Measurements from ENCODE around the gene BABAM2.

The BABAM2 gene

DNA sequence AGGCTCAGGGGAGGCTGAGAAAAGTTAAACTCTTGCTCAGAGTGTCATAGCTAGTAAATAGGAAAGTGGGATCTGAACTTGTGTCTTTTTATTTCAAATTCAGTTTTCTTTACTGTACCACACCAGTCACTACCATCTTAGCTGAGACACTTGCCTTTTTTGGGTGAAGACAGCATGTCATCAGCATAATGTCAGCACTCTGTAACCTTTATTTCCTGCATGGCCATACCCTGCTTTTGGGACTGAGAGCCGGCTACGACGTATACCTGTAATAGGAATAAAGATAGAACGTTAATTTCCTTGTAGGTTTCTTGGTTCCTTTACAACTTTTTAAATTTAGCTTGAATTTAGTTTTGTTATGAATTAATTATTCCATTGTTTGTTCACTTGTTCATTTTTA is 202.8 kb downstream of the BABAM2 start:
- Histone ChIP-seq H3K4me3 (ENCODE audit: control insufficient read depth in 1 of 7, extremely low read depth in 1 of 7, insufficient read depth in 4 of 7, low read depth in 2 of 7, low read length in 6 of 7) (no peak overlapping the region), H3K36me3 (ENCODE audit: control insufficient read depth in 4 of 4, insufficient read depth in 4 of 4, low read length in 3 of 4) (no peaks in the 10 kb centered on the region), H3K9me3 (ENCODE audit: control extremely low read depth in 1 of 5, control insufficient read depth in 4 of 5, insufficient read depth in 2 of 5, low read depth in 1 of 5, low read length in 4 of 5) (no peaks in the 10 kb centered on the region), H3K4me1 (ENCODE audit: control extremely low read depth in 1 of 4, control insufficient read depth in 4 of 4, insufficient read depth in 4 of 4, low read length in 3 of 4) (no peaks in the 10 kb centered on the region), H3K27me3 (replicated peaks in 2 of 5; ENCODE audit: control insufficient read depth in 4 of 5, insufficient read depth in 5 of 5, low read length in 4 of 5) (no peaks in the 10 kb centered on the region), H3K27ac (ENCODE audit: insufficient read depth in 1 of 2, low read depth in 1 of 2, low read length in 2 of 2, poor library complexity in 1 of 2, severe bottlenecking in 2 of 2) (no peak overlapping the region)
- no peak for DNase-seq
- POLR2A ChIA-PET: no interaction called here
- no CpG with 5 or more reads among the region's 4 CpGs for WGBS (ENCODE audit: insufficient coverage)
- CTCF ChIA-PET: interaction anchor here (0.9 kb wide), 1 partner anchor 10 kb away, joined by 3 read pairs; no protein-coding TSS in a partner anchor

DNA sequence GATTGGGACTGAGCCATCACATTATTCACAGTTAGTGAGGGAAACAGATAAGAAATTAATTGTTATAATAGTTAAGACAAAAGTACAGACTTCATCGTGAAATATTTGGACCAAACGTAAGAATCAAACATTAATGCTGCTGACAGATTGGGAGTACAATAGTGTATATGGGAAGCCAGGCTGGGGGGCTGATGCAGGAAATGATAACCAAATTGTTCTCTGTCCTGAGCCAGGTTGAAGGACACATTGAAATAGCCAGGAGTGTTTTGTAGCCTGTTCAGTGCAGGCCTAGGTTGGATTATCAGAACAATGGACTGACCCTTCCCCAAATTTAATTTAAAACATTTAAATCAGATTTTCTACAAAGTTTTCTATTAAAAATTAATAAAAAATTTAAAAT is 203.2 kb downstream of the BABAM2 start:
- Histone ChIP-seq H3K36me3 (ENCODE audit: control insufficient read depth in 4 of 4, insufficient read depth in 4 of 4, low read length in 3 of 4) (no peaks in the 10 kb centered on the region), H3K9me3 (ENCODE audit: control extremely low read depth in 1 of 5, control insufficient read depth in 4 of 5, insufficient read depth in 2 of 5, low read depth in 1 of 5, low read length in 4 of 5) (no peaks in the 10 kb centered on the region), H3K4me3 (ENCODE audit: control insufficient read depth in 1 of 7, extremely low read depth in 1 of 7, insufficient read depth in 4 of 7, low read depth in 2 of 7, low read length in 6 of 7) (no peak overlapping the region), H3K27me3 (replicated peaks in 2 of 5; ENCODE audit: control insufficient read depth in 4 of 5, insufficient read depth in 5 of 5, low read length in 4 of 5) (no peaks in the 10 kb centered on the region), H3K27ac (ENCODE audit: insufficient read depth in 1 of 2, low read depth in 1 of 2, low read length in 2 of 2, poor library complexity in 1 of 2, severe bottlenecking in 2 of 2) (no peak overlapping the region), H3K4me1 (ENCODE audit: control extremely low read depth in 1 of 4, control insufficient read depth in 4 of 4, insufficient read depth in 4 of 4, low read length in 3 of 4) (no peaks in the 10 kb centered on the region)
- CTCF ChIA-PET: interaction anchor here (0.9 kb wide), 1 partner anchor 9 kb away, joined by 3 read pairs; no protein-coding TSS in a partner anchor
- DNase-seq: no peak
- WGBS (ENCODE audit: insufficient coverage): 100% methylated on average over 2 of the region's 2 CpGs
- POLR2A ChIA-PET: no interaction called here

DNA sequence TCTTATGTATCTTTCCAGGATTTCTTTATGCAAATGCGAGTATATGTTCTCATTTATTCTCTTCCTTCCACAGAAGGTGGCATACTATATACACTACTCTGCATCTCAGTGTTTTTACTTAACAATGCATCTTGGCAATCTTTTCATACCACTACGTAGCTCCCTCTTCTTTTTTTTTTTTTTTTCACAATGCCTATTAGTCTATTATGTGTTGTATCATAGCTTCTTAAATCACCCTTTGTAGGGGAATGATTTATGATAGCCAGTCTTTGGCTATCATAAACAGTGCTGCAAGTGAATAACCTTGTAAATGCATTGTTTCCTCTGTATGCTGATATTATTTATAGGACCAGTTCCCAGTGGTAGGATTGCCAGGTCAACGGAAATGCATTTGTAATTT is 204.2 kb downstream of the BABAM2 start:
- CTCF ChIA-PET: interaction anchor here (0.8 kb wide), 1 partner anchor 296 kb away, joined by 3 read pairs; no protein-coding TSS in a partner anchor
- Histone ChIP-seq H3K9me3 (ENCODE audit: control extremely low read depth in 1 of 5, control insufficient read depth in 4 of 5, insufficient read depth in 2 of 5, low read depth in 1 of 5, low read length in 4 of 5) (no peaks in the 10 kb centered on the region), H3K4me3 (ENCODE audit: control insufficient read depth in 1 of 7, extremely low read depth in 1 of 7, insufficient read depth in 4 of 7, low read depth in 2 of 7, low read length in 6 of 7) (no peak overlapping the region), H3K27ac (ENCODE audit: insufficient read depth in 1 of 2, low read depth in 1 of 2, low read length in 2 of 2, poor library complexity in 1 of 2, severe bottlenecking in 2 of 2) (no peak overlapping the region), H3K4me1 (ENCODE audit: control extremely low read depth in 1 of 4, control insufficient read depth in 4 of 4, insufficient read depth in 4 of 4, low read length in 3 of 4) (no peaks in the 10 kb centered on the region), H3K36me3 (ENCODE audit: control insufficient read depth in 4 of 4, insufficient read depth in 4 of 4, low read length in 3 of 4) (no peaks in the 10 kb centered on the region), H3K27me3 (replicated peaks in 2 of 5; ENCODE audit: control insufficient read depth in 4 of 5, insufficient read depth in 5 of 5, low read length in 4 of 5) (no peaks in the 10 kb centered on the region)
- 100% methylated on average over 1 of the region's 3 CpGs for WGBS (ENCODE audit: insufficient coverage)
- no peak for DNase-seq
- POLR2A ChIA-PET: no interaction called here

DNA sequence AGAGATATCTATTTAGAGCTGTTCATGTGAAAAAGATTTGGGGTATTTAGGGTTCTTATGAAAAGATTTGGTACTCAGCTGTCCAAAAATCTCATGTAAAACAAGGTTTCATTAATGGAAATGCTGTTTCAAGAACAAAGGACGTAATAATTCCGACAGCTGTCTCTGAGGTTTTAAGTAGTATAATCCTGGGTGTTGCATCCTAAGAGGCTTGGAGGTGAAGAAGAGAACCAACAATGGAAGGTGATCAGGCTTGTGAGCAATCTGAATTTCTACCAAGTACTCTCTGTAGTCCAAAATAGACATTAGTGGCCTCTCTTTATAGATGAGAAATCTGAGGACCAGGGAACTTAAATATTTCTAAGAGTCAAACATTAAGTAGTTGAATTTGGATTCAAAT is 205.1 kb downstream of the BABAM2 start:
- Histone ChIP-seq H3K27ac (ENCODE audit: insufficient read depth in 1 of 2, low read depth in 1 of 2, low read length in 2 of 2, poor library complexity in 1 of 2, severe bottlenecking in 2 of 2) (no peak overlapping the region), H3K4me3 (ENCODE audit: control insufficient read depth in 1 of 7, extremely low read depth in 1 of 7, insufficient read depth in 4 of 7, low read depth in 2 of 7, low read length in 6 of 7) (no peak overlapping the region), H3K9me3 (ENCODE audit: control extremely low read depth in 1 of 5, control insufficient read depth in 4 of 5, insufficient read depth in 2 of 5, low read depth in 1 of 5, low read length in 4 of 5) (no peaks in the 10 kb centered on the region), H3K27me3 (replicated peaks in 2 of 5; ENCODE audit: control insufficient read depth in 4 of 5, insufficient read depth in 5 of 5, low read length in 4 of 5) (no peaks in the 10 kb centered on the region), H3K4me1 (ENCODE audit: control extremely low read depth in 1 of 4, control insufficient read depth in 4 of 4, insufficient read depth in 4 of 4, low read length in 3 of 4) (no peaks in the 10 kb centered on the region), H3K36me3 (ENCODE audit: control insufficient read depth in 4 of 4, insufficient read depth in 4 of 4, low read length in 3 of 4) (no peaks in the 10 kb centered on the region)
- WGBS (ENCODE audit: insufficient coverage): 100% methylated on average over 2 of the region's 2 CpGs
- CTCF ChIA-PET: interaction anchor here (0.7 to 1.1 kb wide), 2 partner anchors 238 to 392 kb away, joined by 3 to 4 read pairs; no protein-coding TSS in a partner anchor
- DNase-seq: no peak
- POLR2A ChIA-PET: no interaction called here

DNA sequence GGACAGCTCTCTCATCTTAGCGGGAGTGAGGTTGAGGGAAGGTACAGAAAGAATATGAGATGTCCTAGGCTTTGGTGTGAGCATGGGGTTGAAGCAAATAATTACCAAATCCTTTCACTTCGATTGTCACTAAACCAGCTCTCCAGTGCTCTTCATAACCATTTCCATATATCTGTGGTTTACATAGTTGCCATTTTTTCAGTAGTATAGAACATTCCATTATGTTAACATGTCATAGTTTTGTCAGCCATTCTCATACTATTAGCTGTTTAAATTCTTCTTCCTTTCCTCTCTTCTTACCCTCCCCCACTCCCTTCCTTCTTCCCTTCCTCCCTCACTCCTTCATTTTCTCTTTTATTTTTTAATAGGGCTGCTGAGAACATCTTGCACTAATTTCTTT is 205.9 kb downstream of the BABAM2 start:
- CTCF ChIA-PET: interaction anchor here (0.6 to 1.8 kb wide), 4 partner anchors 20 to 393 kb away, joined by 3 read pairs; no protein-coding TSS in a partner anchor
- WGBS (ENCODE audit: insufficient coverage): no CpG with 5 or more reads among the region's 2 CpGs
- POLR2A ChIA-PET: interaction anchor here (0.6 kb wide), 1 partner anchor 231 kb away, joined by 3 read pairs; no protein-coding TSS in a partner anchor

DNA sequence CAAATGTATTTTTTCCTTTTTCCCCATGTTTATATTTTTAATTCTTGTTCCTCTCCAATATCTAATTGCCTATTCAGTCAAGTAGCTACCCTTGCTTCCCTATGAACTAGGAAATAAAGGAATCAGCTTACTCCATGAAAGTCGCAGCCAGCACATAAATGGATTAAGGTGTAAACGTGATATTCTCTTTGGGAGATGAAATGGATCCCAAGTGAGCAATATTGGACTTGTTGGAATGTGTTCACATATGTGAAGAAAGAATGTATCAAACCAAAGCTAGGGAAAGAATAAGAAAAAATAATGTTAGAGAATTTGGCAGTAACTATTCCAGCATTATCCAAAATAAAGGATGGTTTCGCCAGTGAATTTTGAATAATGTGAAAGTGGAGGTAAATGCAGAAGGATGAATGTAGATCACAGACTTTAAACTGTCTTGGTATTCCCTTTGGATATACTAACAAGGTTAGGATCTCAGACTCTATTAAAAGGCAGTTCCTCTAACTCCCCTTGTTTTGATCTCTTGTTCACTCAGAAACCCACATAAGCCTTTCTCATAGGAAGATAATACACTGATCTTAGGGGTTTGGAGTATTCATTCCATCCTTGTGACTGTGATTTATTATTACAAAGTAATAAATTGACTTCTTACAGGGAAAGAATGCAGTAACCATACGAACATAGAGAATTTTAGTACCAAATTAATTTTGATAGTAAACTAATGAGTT is 208.1 kb downstream of the BABAM2 start:
- peaks cover 0 to 11% (median 4%) of the 10 kb centered on the region in 4 experiments for H3K4me1 ChIP-seq (ENCODE audit: control extremely low read depth in 1 of 4, control insufficient read depth in 4 of 4, insufficient read depth in 4 of 4, low read length in 3 of 4)
- H3K9me3 ChIP-seq (ENCODE audit: control extremely low read depth in 1 of 5, control insufficient read depth in 4 of 5, insufficient read depth in 2 of 5, low read depth in 1 of 5, low read length in 4 of 5): no peaks in the 10 kb centered on the region
- no peaks in the 10 kb centered on the region for H3K36me3 ChIP-seq (ENCODE audit: control insufficient read depth in 4 of 4, insufficient read depth in 4 of 4, low read length in 3 of 4)
- ChIA-PET CTCF (interaction anchor here (1.8 kb wide), 1 partner anchor 17 kb away, joined by 3 read pairs; no protein-coding TSS in a partner anchor), POLR2A (no interaction called here)
- no peak overlapping the region for H3K4me3 ChIP-seq (ENCODE audit: control insufficient read depth in 1 of 7, extremely low read depth in 1 of 7, insufficient read depth in 4 of 7, low read depth in 2 of 7, low read length in 6 of 7)
- WGBS (ENCODE audit: insufficient coverage): 100% methylated on average over 2 of the region's 4 CpGs
- H3K27me3 ChIP-seq (replicated peaks in 2 of 5; ENCODE audit: control insufficient read depth in 4 of 5, insufficient read depth in 5 of 5, low read length in 4 of 5): no peaks in the 10 kb centered on the region
- H3K27ac ChIP-seq (ENCODE audit: insufficient read depth in 1 of 2, low read depth in 1 of 2, low read length in 2 of 2, poor library complexity in 1 of 2, severe bottlenecking in 2 of 2): no peak overlapping the region
- no peak for DNase-seq

More for the DNA sequence above, 205.9 kb downstream of the BABAM2 start:
- no peaks in the 10 kb centered on the region for H3K27me3 ChIP-seq (replicated peaks in 2 of 5; ENCODE audit: control insufficient read depth in 4 of 5, insufficient read depth in 5 of 5, low read length in 4 of 5)
- H3K4me3 ChIP-seq (ENCODE audit: control insufficient read depth in 1 of 7, extremely low read depth in 1 of 7, insufficient read depth in 4 of 7, low read depth in 2 of 7, low read length in 6 of 7): no peak overlapping the region
- no peaks in the 10 kb centered on the region for H3K4me1 ChIP-seq (ENCODE audit: control extremely low read depth in 1 of 4, control insufficient read depth in 4 of 4, insufficient read depth in 4 of 4, low read length in 3 of 4)
- H3K27ac ChIP-seq (ENCODE audit: insufficient read depth in 1 of 2, low read depth in 1 of 2, low read length in 2 of 2, poor library complexity in 1 of 2, severe bottlenecking in 2 of 2): no peak overlapping the region
- no peak for DNase-seq
- no peaks in the 10 kb centered on the region for H3K36me3 ChIP-seq (ENCODE audit: control insufficient read depth in 4 of 4, insufficient read depth in 4 of 4, low read length in 3 of 4)
- no peaks in the 10 kb centered on the region for H3K9me3 ChIP-seq (ENCODE audit: control extremely low read depth in 1 of 5, control insufficient read depth in 4 of 5, insufficient read depth in 2 of 5, low read depth in 1 of 5, low read length in 4 of 5)

DNA sequence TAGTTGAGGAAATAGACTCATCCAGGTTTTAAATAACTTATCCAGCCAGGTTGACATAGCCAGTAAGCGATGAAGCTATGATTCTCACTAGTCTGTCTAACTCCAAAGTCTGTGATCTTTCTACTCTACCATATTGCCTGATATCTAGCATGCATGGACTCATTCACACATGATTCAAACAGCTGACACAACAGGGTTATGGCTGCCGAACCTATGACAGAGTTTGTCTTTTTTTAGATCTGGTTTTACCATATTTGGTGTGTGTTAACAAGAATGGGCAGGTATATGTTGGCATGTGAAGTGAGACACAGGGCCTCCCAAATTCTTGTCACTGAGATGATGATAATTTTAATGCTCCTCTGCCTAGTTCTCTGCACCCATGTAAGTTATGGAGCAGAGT is 210.6 kb downstream of the BABAM2 start:
- Histone ChIP-seq H3K36me3 (ENCODE audit: control insufficient read depth in 4 of 4, insufficient read depth in 4 of 4, low read length in 3 of 4) (no peaks in the 10 kb centered on the region), H3K27ac (ENCODE audit: insufficient read depth in 1 of 2, low read depth in 1 of 2, low read length in 2 of 2, poor library complexity in 1 of 2, severe bottlenecking in 2 of 2) (no peak overlapping the region), H3K9me3 (ENCODE audit: control extremely low read depth in 1 of 5, control insufficient read depth in 4 of 5, insufficient read depth in 2 of 5, low read depth in 1 of 5, low read length in 4 of 5) (no peaks in the 10 kb centered on the region), H3K4me1 (ENCODE audit: control extremely low read depth in 1 of 4, control insufficient read depth in 4 of 4, insufficient read depth in 4 of 4, low read length in 3 of 4) (peaks cover 0 to 11% (median 4%) of the 10 kb centered on the region in 4 experiments), H3K4me3 (ENCODE audit: control insufficient read depth in 1 of 7, extremely low read depth in 1 of 7, insufficient read depth in 4 of 7, low read depth in 2 of 7, low read length in 6 of 7) (no peak overlapping the region), H3K27me3 (replicated peaks in 2 of 5; ENCODE audit: control insufficient read depth in 4 of 5, insufficient read depth in 5 of 5, low read length in 4 of 5) (no peaks in the 10 kb centered on the region)
- no peak for DNase-seq
- WGBS (ENCODE audit: insufficient coverage): 100% methylated on average over 2 of the region's 2 CpGs
- POLR2A ChIA-PET: no interaction called here
- CTCF ChIA-PET: interaction anchor here (1.0 kb wide), 1 partner anchor 50 kb away, joined by 3 read pairs; no protein-coding TSS in a partner anchor

Data from common myeloid progenitor, CD34-positive (primary cell).